ENCODE results near the gene DNAJC5.

GRCh38 chr20:63935447-63935846 lies 40.5 kb downstream of the DNAJC5 start:
- no peak for TF ChIP-seq POLR2A (IDR thresholded peaks at IDR 0.05)
- TF ChIP-seq CTCF (IDR thresholded peaks at IDR 0.05 in 8 of 11, conservative IDR thresholded peaks at IDR 0.05 in 3 of 11), result no peak
